ENCODE results near the gene NDUFS1. TPM values are rescaled to one million over a fixed set of nuclear protein-coding genes. Genes with fewer than 3 reads are reported as not detected.
"Not testable (repeated sequence)": the region's sequence is repeated elsewhere in the genome, so short reads cannot be mapped to it uniquely, and the experiment has no call there.

The NDUFS1 gene
- total RNA-seq, 1 experiment from 2014 or later: 83.6 TPM

DNA sequence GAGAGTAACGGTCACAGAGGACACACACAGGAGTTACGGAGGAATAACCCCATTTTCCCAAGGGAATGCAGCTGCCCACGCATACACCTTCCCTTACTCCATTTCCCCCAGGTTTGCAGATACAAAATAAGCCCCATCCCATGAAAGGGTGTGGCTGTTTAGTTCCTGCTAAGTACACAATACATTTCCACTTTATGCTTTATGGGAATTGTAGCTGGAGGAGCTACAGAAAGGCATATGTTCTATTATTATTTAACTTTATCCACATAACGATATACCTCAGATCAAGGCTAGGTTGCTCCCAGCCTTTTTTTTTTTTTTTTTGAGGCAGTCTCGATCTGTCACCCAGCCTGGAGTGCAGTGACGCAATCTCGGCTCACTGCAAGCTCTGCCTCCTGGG is 50.5 kb downstream of the NDUFS1 start:
- DNase-seq: no peak

DNA sequence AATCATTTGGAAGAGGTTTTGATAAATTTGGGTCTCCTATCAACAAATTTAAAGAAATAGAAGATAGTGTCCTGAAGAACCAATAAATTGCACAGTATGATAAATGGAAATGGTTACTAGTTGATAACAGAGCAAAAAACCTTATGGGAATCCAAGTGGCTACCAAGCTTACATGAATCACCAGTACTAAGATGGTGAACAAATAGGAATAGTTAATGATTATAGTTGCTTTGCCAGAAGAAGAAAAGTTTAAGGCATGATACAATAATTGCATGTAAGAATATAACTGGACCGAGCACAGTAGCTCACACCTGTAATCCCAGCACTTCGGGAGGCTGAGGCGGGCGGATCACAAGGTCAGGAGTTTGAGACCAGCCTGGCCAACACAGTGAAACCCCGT is 53.7 kb downstream of the NDUFS1 start:
- Histone ChIP-seq H3K27me3 (ENCODE audit: low read length) (no peaks in the 10 kb centered on the region), H2AFZ (ENCODE audit: low read length) (no peak overlapping the region), H3K27ac (ENCODE audit: low read length) (no peak overlapping the region), H3K9ac (ENCODE audit: low read length) (no peak overlapping the region), H3K4me2 (ENCODE audit: low read depth, low read length, poor library complexity, severe bottlenecking) (no peak overlapping the region), H3K36me3 (ENCODE audit: insufficient read depth, low read length) (no peaks in the 10 kb centered on the region), H3K9me3 (ENCODE audit: low read length) (no peaks in the 10 kb centered on the region), H3K4me3 (ENCODE audit: low read length) (no peak overlapping the region), H4K20me1 (ENCODE audit: insufficient read depth, low read depth, low read length) (no peaks in the 10 kb centered on the region), H3K9me2 (replicated peaks; ENCODE audit: insufficient read depth, low read length) (no peaks in the 10 kb centered on the region), H3K79me2 (ENCODE audit: low read length) (no peaks in the 10 kb centered on the region), H3K4me1 (ENCODE audit: low read length) (no peaks in the 10 kb centered on the region)
- DNase-seq: no peak

More for the DNA sequence above, 50.5 kb downstream of the NDUFS1 start:
- Histone ChIP-seq H3K9me2 (replicated peaks; ENCODE audit: insufficient read depth, low read length) (no peaks in the 10 kb centered on the region), H3K79me2 (ENCODE audit: low read length) (no peaks in the 10 kb centered on the region), H3K27ac (ENCODE audit: low read length) (no peak overlapping the region), H3K27me3 (ENCODE audit: low read length) (no peaks in the 10 kb centered on the region), H3K36me3 (ENCODE audit: insufficient read depth, low read length) (no peaks in the 10 kb centered on the region), H3K9ac (ENCODE audit: low read length) (no peak overlapping the region), H3K9me3 (ENCODE audit: low read length) (no peaks in the 10 kb centered on the region), H3K4me1 (ENCODE audit: low read length) (no peaks in the 10 kb centered on the region), H3K4me2 (ENCODE audit: low read depth, low read length, poor library complexity, severe bottlenecking) (no peak overlapping the region), H3K4me3 (ENCODE audit: low read length) (no peak overlapping the region), H4K20me1 (ENCODE audit: insufficient read depth, low read depth, low read length) (no peaks in the 10 kb centered on the region), H2AFZ (ENCODE audit: low read length) (no peak overlapping the region)

DNA sequence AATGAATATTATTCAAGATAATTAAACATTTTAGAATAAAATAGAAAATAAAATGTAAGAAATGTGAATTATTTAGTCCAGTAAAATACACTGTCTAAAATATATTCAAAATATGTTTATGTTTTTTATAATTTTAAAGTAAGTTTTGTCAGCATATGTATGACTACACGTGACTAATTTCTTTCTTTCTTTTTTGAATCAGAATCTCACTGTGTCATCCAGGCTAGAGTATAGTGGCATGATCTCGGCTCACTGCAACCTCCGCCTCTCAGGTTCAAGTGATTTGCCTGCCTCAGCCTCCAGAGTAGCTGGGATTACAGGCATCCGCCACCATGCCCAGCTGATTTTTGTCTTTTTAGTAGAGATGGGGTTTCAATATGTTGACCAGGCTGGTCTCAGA is 54.2 kb downstream of the NDUFS1 start:
- Histone ChIP-seq H3K36me3 (ENCODE audit: insufficient read depth, low read length) (no peaks in the 10 kb centered on the region), H3K4me1 (ENCODE audit: low read length) (no peaks in the 10 kb centered on the region), H3K9me3 (ENCODE audit: low read length) (no peaks in the 10 kb centered on the region), H3K27me3 (ENCODE audit: low read length) (no peaks in the 10 kb centered on the region), H4K20me1 (ENCODE audit: insufficient read depth, low read depth, low read length) (no peaks in the 10 kb centered on the region), H3K4me2 (ENCODE audit: low read depth, low read length, poor library complexity, severe bottlenecking) (no peak overlapping the region), H3K9ac (ENCODE audit: low read length) (no peak overlapping the region), H3K79me2 (ENCODE audit: low read length) (no peaks in the 10 kb centered on the region), H3K4me3 (ENCODE audit: low read length) (no peak overlapping the region), H3K9me2 (replicated peaks; ENCODE audit: insufficient read depth, low read length) (no peaks in the 10 kb centered on the region), H2AFZ (ENCODE audit: low read length) (no peak overlapping the region), H3K27ac (ENCODE audit: low read length) (no peak overlapping the region)
- no peak for DNase-seq

DNA sequence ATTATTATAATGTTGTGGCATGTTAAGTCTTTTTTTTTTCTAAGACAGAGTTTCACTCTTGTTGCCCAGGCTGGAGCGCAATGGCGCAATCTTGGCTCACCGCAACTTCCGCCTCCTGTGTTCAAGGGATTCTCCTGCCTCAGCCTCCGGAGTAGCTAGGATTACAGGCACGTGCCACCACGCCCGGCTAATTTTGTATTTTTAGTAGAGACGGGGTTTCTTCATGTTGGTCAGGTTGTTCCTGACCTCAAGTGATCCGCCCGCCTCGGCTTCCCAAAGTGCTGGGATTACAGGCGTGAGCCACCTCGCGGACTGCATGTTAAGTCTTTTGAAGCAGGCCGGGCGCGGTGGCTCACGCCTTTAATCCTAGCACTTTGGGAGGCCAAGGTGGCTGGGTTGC is 60.4 kb downstream of the NDUFS1 start:
- H4K20me1 ChIP-seq (ENCODE audit: insufficient read depth, low read depth, low read length); H3K9me3 ChIP-seq (ENCODE audit: low read length); H2AFZ ChIP-seq (ENCODE audit: low read length); H3K4me1 ChIP-seq (ENCODE audit: low read length); H3K79me2 ChIP-seq (ENCODE audit: low read length); H3K36me3 ChIP-seq (ENCODE audit: insufficient read depth, low read length); H3K9me2 ChIP-seq (replicated peaks; ENCODE audit: insufficient read depth, low read length); H3K27me3 ChIP-seq (ENCODE audit: low read length); DNase-seq; H3K4me3 ChIP-seq (ENCODE audit: low read length); H3K27ac ChIP-seq (ENCODE audit: low read length); H3K4me2 ChIP-seq (ENCODE audit: low read depth, low read length, poor library complexity, severe bottlenecking); H3K9ac ChIP-seq (ENCODE audit: low read length): not testable (repeated sequence)

DNA sequence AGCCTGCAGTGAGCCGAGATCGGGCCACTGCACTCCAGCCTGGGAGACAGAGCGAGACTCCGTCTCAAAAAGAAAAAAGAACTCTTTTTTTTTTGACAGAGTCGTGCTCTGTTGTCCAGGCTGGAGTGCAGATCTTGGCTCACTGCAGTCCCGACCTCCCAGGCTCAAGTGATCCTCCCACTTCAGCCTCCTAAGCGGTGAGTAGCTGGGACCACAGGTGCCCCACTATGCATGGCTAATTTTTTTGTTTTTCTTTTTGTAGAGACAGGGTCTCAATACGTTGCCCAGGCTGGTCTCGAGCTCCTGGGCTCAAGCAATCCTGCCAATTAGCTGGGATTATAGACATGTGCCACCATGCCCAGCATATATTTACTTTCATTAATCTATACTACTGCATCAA is 60.8 kb downstream of the NDUFS1 start:
- H3K4me3 ChIP-seq (ENCODE audit: low read length): no peak overlapping the region
- H3K4me2 ChIP-seq (ENCODE audit: low read depth, low read length, poor library complexity, severe bottlenecking): no peak overlapping the region
- no peaks in the 10 kb centered on the region for H3K4me1 ChIP-seq (ENCODE audit: low read length)
- no peak overlapping the region for H3K9ac ChIP-seq (ENCODE audit: low read length)
- H3K9me3 ChIP-seq (ENCODE audit: low read length): no peaks in the 10 kb centered on the region
- H3K79me2 ChIP-seq (ENCODE audit: low read length): no peaks in the 10 kb centered on the region
- no peaks in the 10 kb centered on the region for H3K27me3 ChIP-seq (ENCODE audit: low read length)
- no peaks in the 10 kb centered on the region for H4K20me1 ChIP-seq (ENCODE audit: insufficient read depth, low read depth, low read length)
- no peak overlapping the region for H2AFZ ChIP-seq (ENCODE audit: low read length)
- DNase-seq: no peak
- no peak overlapping the region for H3K27ac ChIP-seq (ENCODE audit: low read length)
- no peaks in the 10 kb centered on the region for H3K9me2 ChIP-seq (replicated peaks; ENCODE audit: insufficient read depth, low read length)
- H3K36me3 ChIP-seq (ENCODE audit: insufficient read depth, low read length): no peaks in the 10 kb centered on the region

DNA sequence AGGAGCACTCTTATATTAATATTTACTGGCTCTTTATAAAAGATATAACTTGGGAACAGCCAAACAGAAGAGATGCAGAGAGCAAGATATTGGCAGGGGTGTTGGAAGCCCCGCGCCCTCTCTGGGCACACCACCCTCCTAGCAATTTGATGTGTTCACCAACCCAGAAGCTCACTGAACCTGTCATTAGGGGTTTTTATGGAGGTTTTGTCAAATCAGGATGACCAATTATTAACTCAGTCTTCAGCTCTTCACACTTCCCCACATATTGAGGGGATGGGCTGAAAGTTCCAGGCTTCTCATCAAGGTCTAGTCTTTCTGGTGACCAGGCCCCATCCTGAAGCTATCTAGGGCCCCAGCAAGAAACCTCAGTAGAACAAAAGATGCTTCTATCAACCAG is 62.4 kb downstream of the NDUFS1 start:
- no peaks in the 10 kb centered on the region for H3K27me3 ChIP-seq (ENCODE audit: low read length)
- H3K9me3 ChIP-seq (ENCODE audit: low read length): no peaks in the 10 kb centered on the region
- H3K79me2 ChIP-seq (ENCODE audit: low read length): no peaks in the 10 kb centered on the region
- no peaks in the 10 kb centered on the region for H3K4me1 ChIP-seq (ENCODE audit: low read length)
- no peak overlapping the region for H3K9ac ChIP-seq (ENCODE audit: low read length)
- no peak overlapping the region for H3K4me3 ChIP-seq (ENCODE audit: low read length)
- no peak overlapping the region for H3K4me2 ChIP-seq (ENCODE audit: low read depth, low read length, poor library complexity, severe bottlenecking)
- no peaks in the 10 kb centered on the region for H3K36me3 ChIP-seq (ENCODE audit: insufficient read depth, low read length)
- no peak overlapping the region for H3K27ac ChIP-seq (ENCODE audit: low read length)
- no peaks in the 10 kb centered on the region for H3K9me2 ChIP-seq (replicated peaks; ENCODE audit: insufficient read depth, low read length)
- H4K20me1 ChIP-seq (ENCODE audit: insufficient read depth, low read depth, low read length): no peaks in the 10 kb centered on the region
- H2AFZ ChIP-seq (ENCODE audit: low read length): no peak overlapping the region
- no peak for DNase-seq

DNA sequence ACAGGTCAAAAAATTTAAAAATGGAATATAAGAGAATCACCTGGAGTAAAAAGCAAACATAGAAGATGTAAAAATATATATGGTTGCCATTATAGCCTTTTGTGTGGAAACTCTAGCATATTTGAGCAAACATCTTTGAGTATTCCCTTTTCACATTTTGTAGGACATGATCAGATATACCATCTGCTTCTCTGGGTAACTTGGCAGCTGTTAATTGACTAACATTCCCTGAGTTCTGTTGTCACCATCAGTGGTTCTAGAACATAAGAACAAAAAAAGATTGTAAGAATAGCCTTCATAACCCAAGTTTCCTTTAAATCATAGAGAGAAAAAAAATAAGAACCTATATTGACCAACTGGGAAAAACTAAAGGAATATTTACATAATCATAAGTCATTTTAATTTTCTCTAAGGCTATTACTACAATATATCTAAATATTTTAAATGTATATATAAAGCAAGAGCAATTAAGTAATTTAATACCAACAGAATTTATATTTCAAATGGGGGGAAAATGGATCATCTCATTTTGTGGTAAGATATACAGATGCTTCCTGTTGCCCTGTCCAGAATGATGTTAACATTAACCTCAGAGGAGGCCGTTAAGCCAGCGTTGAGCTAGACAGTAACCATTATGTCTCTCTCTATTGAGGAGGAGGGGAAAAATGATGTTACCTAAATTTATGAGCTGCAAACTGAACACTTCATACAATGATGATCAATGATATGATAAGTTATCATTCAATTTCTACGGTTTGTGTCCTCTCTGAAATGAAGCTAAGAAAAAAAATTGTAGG is 63.5 kb downstream of the NDUFS1 start:
- Histone ChIP-seq H3K4me1 (ENCODE audit: low read length) (no peaks in the 10 kb centered on the region), H3K4me2 (ENCODE audit: low read depth, low read length, poor library complexity, severe bottlenecking) (no peak overlapping the region), H3K9me2 (replicated peaks; ENCODE audit: insufficient read depth, low read length) (no peaks in the 10 kb centered on the region), H2AFZ (ENCODE audit: low read length) (0 out of 2 replicates have a peak overlapping the region, but pooled peaks have one; percentile 28), H3K9me3 (ENCODE audit: low read length) (no peaks in the 10 kb centered on the region), H3K27ac (ENCODE audit: low read length) (no peak overlapping the region), H3K79me2 (ENCODE audit: low read length) (no peaks in the 10 kb centered on the region), H3K4me3 (ENCODE audit: low read length) (no peak overlapping the region), H3K9ac (ENCODE audit: low read length) (no peak overlapping the region), H4K20me1 (ENCODE audit: insufficient read depth, low read depth, low read length) (no peaks in the 10 kb centered on the region), H3K27me3 (ENCODE audit: low read length) (no peaks in the 10 kb centered on the region), H3K36me3 (ENCODE audit: insufficient read depth, low read length) (no peaks in the 10 kb centered on the region)
- no peak for DNase-seq

DNA sequence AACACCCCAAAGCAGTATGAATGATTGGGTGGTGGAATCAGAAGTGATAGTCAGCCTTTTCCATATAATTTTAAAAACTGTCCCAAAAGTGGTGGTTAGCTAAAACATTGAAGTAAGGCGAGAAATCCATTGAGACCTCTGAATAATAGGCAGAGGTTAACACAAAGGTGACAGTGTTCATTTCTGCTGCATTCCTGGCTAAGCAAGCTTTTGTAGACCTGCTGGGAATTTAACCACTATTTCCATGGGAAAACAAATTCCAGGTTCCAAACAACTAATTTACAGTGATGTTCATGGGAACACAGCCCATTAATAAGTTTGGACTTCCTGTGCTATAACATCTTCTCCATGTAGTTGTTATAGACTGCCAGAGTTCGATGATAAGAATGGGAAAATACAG is 66.9 kb downstream of the NDUFS1 start:
- Histone ChIP-seq H3K36me3 (ENCODE audit: insufficient read depth, low read length) (peaks cover 4% of the 10 kb centered on the region; the same call in 1 of the 2 replicates), H3K27me3 (ENCODE audit: low read length) (no peaks in the 10 kb centered on the region), H3K9me3 (ENCODE audit: low read length) (no peaks in the 10 kb centered on the region), H2AFZ (ENCODE audit: low read length) (no peak overlapping the region), H3K9me2 (replicated peaks; ENCODE audit: insufficient read depth, low read length) (no peaks in the 10 kb centered on the region), H3K9ac (ENCODE audit: low read length) (no peak overlapping the region), H3K4me3 (ENCODE audit: low read length) (no peak overlapping the region), H3K79me2 (ENCODE audit: low read length) (peaks cover 17% of the 10 kb centered on the region), H3K4me2 (ENCODE audit: low read depth, low read length, poor library complexity, severe bottlenecking) (no peak overlapping the region), H3K27ac (ENCODE audit: low read length) (no peak overlapping the region), H3K4me1 (ENCODE audit: low read length) (peaks cover 2% of the 10 kb centered on the region), H4K20me1 (ENCODE audit: insufficient read depth, low read depth, low read length) (no peaks in the 10 kb centered on the region)
- no peak for DNase-seq

Measured in Karpas-422 (cell line).